H9 (cell line): ENCODE measurements around the gene RNU1-3. TPM values are rescaled to one million over a fixed set of nuclear protein-coding genes. Genes with fewer than 3 reads are reported as not detected.
"Not testable (repeated sequence)": the region's sequence is repeated elsewhere in the genome, so short reads cannot be mapped to it uniquely, and the experiment has no call there.

ENCODE experiments used
- DNase-seq: peaks from one replicate; pipeline ENCODE4 v3.0.0-alpha.2; 2017
- H2AFZ ChIP-seq: one replicate; pipeline ENCODE4 v1.6.1; 2013; ENCODE audit warnings: mild to moderate bottlenecking, low read length, control low read depth, moderate library complexity
- H2AK5ac ChIP-seq: 2 replicates; pipeline ENCODE4 v1.6.1; 2013; ENCODE audit warnings: low read length, control low read depth, mixed read lengths; ENCODE audit not compliant: insufficient read length
- H2BK120ac ChIP-seq: one replicate; pipeline ENCODE4 v1.6.1; 2013; ENCODE audit warnings: low read depth, mild to moderate bottlenecking, low read length, control low read depth, inconsistent platforms; ENCODE audit not compliant: poor library complexity, severe bottlenecking
- H2BK12ac ChIP-seq: 2 replicates; pipeline ENCODE4 v1.6.1; 2013; ENCODE audit warnings: low read length, control low read depth, mixed read lengths, low read depth; ENCODE audit not compliant: insufficient read length
- H2BK15ac ChIP-seq: 2 replicates; pipeline ENCODE4 v1.6.1; 2013; ENCODE audit warnings: low read depth, low read length, control low read depth
- H2BK20ac ChIP-seq: one replicate; pipeline ENCODE4 v1.6.1; 2013; ENCODE audit warnings: low read depth, mild to moderate bottlenecking, low read length, control low read depth, inconsistent platforms; ENCODE audit not compliant: poor library complexity, severe bottlenecking
- H2BK5ac ChIP-seq: 2 replicates; pipeline ENCODE4 v1.6.1; 2013; ENCODE audit warnings: low read length, control low read depth, mixed read lengths; ENCODE audit not compliant: insufficient read length
- H3K14ac ChIP-seq: 2 replicates; pipeline ENCODE4 v1.6.1; 2013; ENCODE audit warnings: low read length, control low read depth; ENCODE audit not compliant: insufficient read depth
- H3K18ac ChIP-seq: 2 replicates; pipeline ENCODE4 v1.6.1; 2013; ENCODE audit warnings: low read depth, mild to moderate bottlenecking, mixed read lengths, low read length, control low read depth; ENCODE audit not compliant: insufficient read length
- H3K23ac ChIP-seq: 2 replicates; pipeline ENCODE4 v1.6.1; 2013; ENCODE audit warnings: low read length, control low read depth, mixed read lengths, low read depth; ENCODE audit not compliant: insufficient read length
- H3K23me2 ChIP-seq: 2 replicates; pipeline ENCODE4 v1.6.1; 2013; ENCODE audit warnings: low read depth, mild to moderate bottlenecking, mixed read lengths, low read length, control low read depth; ENCODE audit not compliant: insufficient read length, poor library complexity, severe bottlenecking
- H3K27ac ChIP-seq: 2 replicates; pipeline ENCODE4 v1.5.1; 2013; ENCODE audit warnings: low read length, control low read depth, mixed read lengths, low read depth; ENCODE audit not compliant: insufficient read length
- H3K27me3 ChIP-seq: 2 replicates; pipeline ENCODE4 v1.6.1; 2013; ENCODE audit warnings: low read length, control low read depth, inconsistent platforms; ENCODE audit not compliant: insufficient read depth
- H3K4ac ChIP-seq: 2 replicates; pipeline ENCODE4 v1.6.1; 2013; ENCODE audit warnings: low read depth, mild to moderate bottlenecking, control low read depth, inconsistent platforms, low read length, moderate library complexity
- H3K4me1 ChIP-seq: 2 replicates; pipeline ENCODE4 v1.6.1; 2013; ENCODE audit warnings: low read length, control low read depth, inconsistent platforms; ENCODE audit not compliant: insufficient read depth
- H3K4me2 ChIP-seq: 2 replicates; pipeline ENCODE4 v1.6.1; 2013; ENCODE audit warnings: low read length, control low read depth, mixed read lengths; ENCODE audit not compliant: insufficient read length, insufficient read depth
- H3K56ac ChIP-seq: 2 replicates; pipeline ENCODE4 v1.6.1; 2013; ENCODE audit warnings: low read depth, mild to moderate bottlenecking, mixed read lengths, low read length, control low read depth; ENCODE audit not compliant: insufficient read length
- H3K79me1 ChIP-seq: 2 replicates; pipeline ENCODE4 v1.6.1; 2013; ENCODE audit warnings: low read depth, mild to moderate bottlenecking, moderate library complexity, low read length, control low read depth, inconsistent platforms; ENCODE audit not compliant: insufficient read depth, poor library complexity, severe bottlenecking
- H3K79me2 ChIP-seq: 2 replicates; pipeline ENCODE4 v1.6.1; 2013; ENCODE audit warnings: low read length, control low read depth, inconsistent platforms; ENCODE audit not compliant: insufficient read depth
- H3K9ac ChIP-seq: 2 replicates; pipeline ENCODE4 v1.6.1; 2013; ENCODE audit warnings: low read length, control low read depth, mixed read lengths; ENCODE audit not compliant: insufficient read length; ENCODE audit errors: extremely low read depth
- H3K9me3 ChIP-seq: one replicate; pipeline ENCODE4 v1.6.1; 2013; ENCODE audit warnings: low read depth, low read length, inconsistent platforms; ENCODE audit not compliant: control insufficient read depth
- H3T11ph ChIP-seq: one replicate; pipeline ENCODE4 v1.6.1; 2013; ENCODE audit warnings: mild to moderate bottlenecking, low read length, control low read depth, inconsistent platforms
- H4K20me1 ChIP-seq: one replicate; pipeline ENCODE4 v1.6.1; 2013; ENCODE audit not compliant: control insufficient read depth, insufficient read length, insufficient read depth
- H4K5ac ChIP-seq: 2 replicates; pipeline ENCODE4 v1.6.1; 2013; ENCODE audit warnings: low read depth, mild to moderate bottlenecking, mixed read lengths, low read length, control low read depth; ENCODE audit not compliant: insufficient read length
- H4K8ac ChIP-seq: replicated peaks from 2 replicates; pipeline ENCODE4 v1.6.1; 2013; ENCODE audit warnings: low read length, control low read depth, mixed read lengths, low read depth; ENCODE audit not compliant: insufficient read length
- H4K91ac ChIP-seq: 2 replicates; pipeline ENCODE4 v1.6.1; 2013; ENCODE audit warnings: low read depth, mild to moderate bottlenecking, moderate library complexity, mixed read lengths, low read length, control low read depth; ENCODE audit not compliant: insufficient read length
- H3K27ac Mint-ChIP-seq, 3 experiments: 2 replicates in 2 of 3; 3 replicates in 1 of 3; pipeline ENCODE4 v1.8.0; 2020 to 2021; ENCODE audit warnings: mixed read lengths in 3 of 3, mild to moderate bottlenecking in 1 of 3, moderate library complexity in 1 of 3
- H3K27me3 Mint-ChIP-seq: 2 replicates; pipeline ENCODE4 v1.8.0; 2021; ENCODE audit warnings: low read depth, mild to moderate bottlenecking, moderate library complexity, mixed read lengths
- H3K36me3 Mint-ChIP-seq, 3 experiments: 2 replicates in 2 of 3; 3 replicates in 1 of 3; pipeline ENCODE4 v1.8.0; 2020 to 2021; ENCODE audit warnings: low read depth in 3 of 3, mixed read lengths in 3 of 3; ENCODE audit not compliant: insufficient read depth in 1 of 3
- H3K4me1 Mint-ChIP-seq, 2 experiments: 2 replicates each; pipeline ENCODE4 v1.8.0; 2020; ENCODE audit warnings: mixed read lengths in 2 of 2
- H3K4me3 Mint-ChIP-seq, 2 experiments: 2 replicates in 1 of 2; 3 replicates in 1 of 2; pipeline ENCODE4 v1.8.0; 2020 to 2021; ENCODE audit warnings: mild to moderate bottlenecking in 2 of 2, mixed read lengths in 2 of 2, moderate library complexity in 1 of 2
- H3K9me3 Mint-ChIP-seq, 2 experiments: 2 replicates in 1 of 2; 3 replicates in 1 of 2; pipeline ENCODE4 v1.8.0; 2020; ENCODE audit warnings: mild to moderate bottlenecking in 2 of 2, mixed read lengths in 2 of 2, moderate library complexity in 1 of 2
- WGBS: extraction: QIAGEN DNeasy Blood & Tissue Kit; methylation state at CpG from one replicate; pipeline ENCODE4 v1.1.7; 2013; ENCODE audit warnings: missing lambda C conversion rate, low lambda C conversion rate, mixed read lengths; ENCODE audit not compliant: insufficient read length; ENCODE audit errors: extremely low coverage; 5-methylcytosine and 5-hydroxymethylcytosine counted together
- total RNA-seq: library from RNA; stranded (reverse); gene quantifications from 2 replicates; pipeline ENCODE4 v1.2.1, GENCODE V29; 2021

RNU1-3 gene
- total RNA-seq, 1 experiment from 2014 or later, result 2,051 TPM

DNA sequence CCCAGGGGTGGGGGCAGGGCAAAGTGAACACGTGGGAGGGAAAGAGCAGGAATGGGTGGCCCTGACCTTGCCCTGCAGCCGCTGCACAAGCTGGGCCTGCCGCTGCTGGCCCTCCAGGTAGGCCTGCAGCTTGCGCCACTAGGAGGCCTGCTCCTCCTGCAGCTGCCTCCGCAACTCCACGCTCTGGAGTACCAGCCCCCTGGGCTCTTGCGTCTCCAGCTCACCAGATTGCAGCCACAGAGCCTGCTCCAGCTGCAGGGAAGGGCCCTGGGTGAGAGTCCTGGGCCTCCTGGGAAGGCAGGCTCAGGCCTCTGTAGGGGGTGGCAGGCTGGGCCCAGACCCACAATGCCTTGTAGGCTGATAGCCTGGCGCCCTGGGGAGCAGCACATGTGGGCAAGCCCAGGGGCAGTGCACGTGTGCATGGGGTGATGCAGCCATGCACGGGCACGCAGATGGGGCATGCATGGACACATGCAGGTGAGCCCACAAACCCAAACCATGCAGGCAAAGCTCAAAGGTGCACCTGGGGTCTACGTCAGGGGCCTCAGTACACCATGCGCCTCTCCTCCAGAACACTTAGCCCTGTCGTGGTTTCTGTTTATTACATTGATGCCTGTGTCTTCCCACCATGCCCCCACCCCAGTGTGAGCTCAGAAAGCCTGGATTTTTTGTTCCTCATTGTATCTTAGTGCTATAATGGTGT lies 9.6 kb downstream of the RNU1-3 start:
- not testable (repeated sequence) for H3K4me3 Mint-ChIP-seq, H3K4ac ChIP-seq, H2AK5ac ChIP-seq, H3K4me1 Mint-ChIP-seq, H3K27me3 Mint-ChIP-seq, H3K23ac ChIP-seq, H3K27ac ChIP-seq, H3K9ac ChIP-seq, DNase-seq, H3K23me2 ChIP-seq, H4K91ac ChIP-seq, H2BK20ac ChIP-seq, H4K5ac ChIP-seq, H3K9me3 Mint-ChIP-seq, H3K79me2 ChIP-seq, H3K18ac ChIP-seq, H3K79me1 ChIP-seq, H3K9me3 ChIP-seq, H3K56ac ChIP-seq, H3K36me3 Mint-ChIP-seq, H3K14ac ChIP-seq, H4K8ac ChIP-seq, H2AFZ ChIP-seq, H2BK15ac ChIP-seq, H4K20me1 ChIP-seq, H3K4me2 ChIP-seq, H3K27me3 ChIP-seq, H3K4me1 ChIP-seq, H2BK120ac ChIP-seq, H3K27ac Mint-ChIP-seq, H2BK12ac ChIP-seq, H2BK5ac ChIP-seq, H3T11ph ChIP-seq
- no CpG with 5 or more reads among the region's 14 CpGs for WGBS

GRCh38 chr1:16656574-16656973 lies 10.2 kb downstream of the RNU1-3 start:
- H3K18ac ChIP-seq, H3K27ac Mint-ChIP-seq, H3K79me1 ChIP-seq, H2BK15ac ChIP-seq, H4K5ac ChIP-seq, H3K27me3 ChIP-seq, H3T11ph ChIP-seq, H3K4me1 ChIP-seq, H2AFZ ChIP-seq, H3K4me2 ChIP-seq, H3K79me2 ChIP-seq, H3K36me3 Mint-ChIP-seq, H3K23ac ChIP-seq, H3K14ac ChIP-seq, H2BK5ac ChIP-seq, DNase-seq, H3K27ac ChIP-seq, H3K4me1 Mint-ChIP-seq, H2BK120ac ChIP-seq, H3K23me2 ChIP-seq, H4K20me1 ChIP-seq, H3K4ac ChIP-seq, H3K9me3 ChIP-seq, H4K8ac ChIP-seq, H3K9me3 Mint-ChIP-seq, H2BK12ac ChIP-seq, H3K27me3 Mint-ChIP-seq, H2AK5ac ChIP-seq, H3K9ac ChIP-seq, H3K56ac ChIP-seq, H3K4me3 Mint-ChIP-seq, H2BK20ac ChIP-seq, H4K91ac ChIP-seq: not testable (repeated sequence)
- no CpG with 5 or more reads among the region's 6 CpGs for WGBS
